HS-27A (cell line): ENCODE data around the gene C4B.
"Not testable (repeated sequence)": the region's sequence is repeated elsewhere in the genome, so short reads cannot be mapped to it uniquely, and the experiment has no call there.

Experiments used
- DNase-seq: peaks from one replicate; pipeline ENCODE4 v3.0.0-alpha.2; 2012; ENCODE audit warnings: low read depth, missing footprints

C4B gene

DNA sequence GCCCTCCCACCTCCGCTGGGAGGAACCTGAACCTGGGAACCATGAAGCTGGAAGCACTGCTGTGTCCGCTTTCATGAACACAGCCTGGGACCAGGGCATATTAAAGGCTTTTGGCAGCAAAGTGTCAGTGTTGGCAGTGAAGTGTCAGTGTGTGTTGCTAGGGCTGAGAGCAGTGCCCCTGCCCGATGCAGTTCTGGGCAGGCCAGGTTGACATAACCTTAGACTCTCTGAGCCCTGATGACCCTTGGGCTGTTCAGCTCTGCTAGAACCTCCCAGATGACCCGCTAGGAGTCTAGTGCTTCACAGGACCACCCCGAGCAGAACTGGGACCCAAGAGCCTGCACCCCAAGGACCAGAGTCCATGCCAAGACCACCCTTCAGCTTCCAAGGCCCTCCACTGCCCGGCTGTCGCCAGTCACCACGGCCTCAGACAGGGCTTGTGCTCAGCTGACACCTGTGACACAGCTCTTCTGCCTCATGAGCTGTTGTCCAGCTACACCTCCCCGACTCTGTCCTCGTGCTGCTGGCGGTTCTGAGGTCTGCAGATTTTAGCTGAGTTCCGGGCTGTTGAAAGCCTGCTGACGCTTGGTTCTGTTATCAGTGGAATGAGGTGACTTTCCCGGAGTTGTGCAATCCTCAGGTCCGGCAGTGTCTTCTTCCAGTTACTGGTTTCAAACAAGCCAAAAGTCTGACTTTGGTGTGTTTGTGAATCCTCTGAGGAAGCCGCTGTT lies 20.9 kb downstream of the C4B start:
- not testable (repeated sequence) for DNase-seq

DNA sequence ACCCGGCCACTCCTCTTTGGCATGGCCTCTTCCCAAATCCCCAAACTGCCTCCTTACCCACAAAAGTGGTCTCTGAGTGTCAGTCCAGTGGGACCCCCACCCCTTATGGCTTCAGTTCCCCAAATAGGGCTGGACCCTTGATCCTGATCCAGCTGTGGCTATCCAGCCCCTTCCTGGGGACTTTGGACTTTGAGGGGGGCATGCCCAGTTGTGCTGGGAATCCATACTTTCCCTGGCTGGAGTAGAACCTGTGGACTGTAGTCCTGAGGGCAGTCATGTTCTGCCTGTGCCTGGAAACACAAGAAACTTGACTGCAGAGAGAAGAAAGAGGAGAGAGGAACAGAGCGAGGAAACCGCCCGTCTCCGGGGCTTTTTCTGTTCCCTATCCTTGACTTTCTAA lies 22.5 kb downstream of the C4B start:
- not testable (repeated sequence) for DNase-seq

DNA sequence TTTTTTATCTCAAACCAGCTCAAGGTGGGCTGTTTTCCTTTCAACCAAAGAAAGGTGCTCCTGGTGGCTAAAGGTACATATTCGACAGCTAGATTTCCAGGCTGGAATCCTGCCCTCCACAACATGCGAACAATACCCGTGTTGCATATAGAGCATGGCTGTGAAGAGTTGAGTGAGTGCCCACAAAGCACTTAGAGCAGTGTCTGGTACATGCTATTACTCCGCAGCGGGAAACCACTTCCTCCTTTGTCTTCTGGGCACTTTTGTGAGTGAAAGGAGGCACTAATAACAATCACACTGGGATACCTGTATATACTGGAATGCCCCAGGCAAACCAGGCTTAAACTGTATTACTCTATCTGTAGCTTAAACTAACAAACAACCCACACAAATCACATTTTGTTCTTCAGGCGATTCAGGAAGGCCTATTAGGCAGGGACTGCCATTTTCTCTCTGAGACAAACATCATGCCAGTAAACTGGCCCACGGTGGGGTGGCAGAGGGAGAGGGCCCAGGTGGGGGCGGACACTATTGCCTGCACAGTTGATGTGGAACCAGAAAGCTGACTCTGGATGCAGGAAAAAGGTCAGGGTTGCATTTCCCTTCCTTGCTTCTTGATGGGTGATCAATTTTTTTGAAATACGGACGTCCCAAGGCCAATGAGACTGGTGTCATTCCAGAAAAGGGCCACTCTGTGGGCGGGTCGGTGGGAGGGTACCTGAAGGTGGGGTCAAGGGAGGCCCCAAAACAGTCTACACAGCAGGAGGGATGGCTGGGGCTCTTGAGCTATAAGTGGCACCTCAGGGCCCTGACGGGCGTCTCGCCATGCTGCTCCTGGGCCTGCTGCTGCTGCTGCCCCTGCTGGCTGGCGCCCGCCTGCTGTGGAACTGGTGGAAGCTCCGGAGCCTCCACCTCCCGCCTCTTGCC lies 23.3 kb downstream of the C4B start, which contains the start of gene CYP21A2:
Gene CYP21A2, plus strand, starts transcription at position 818 of the 927 bp plus-strand sequence. Its CDS starts 8 bp downstream, at position 826.
- DNase-seq, result not testable (repeated sequence)

DNA sequence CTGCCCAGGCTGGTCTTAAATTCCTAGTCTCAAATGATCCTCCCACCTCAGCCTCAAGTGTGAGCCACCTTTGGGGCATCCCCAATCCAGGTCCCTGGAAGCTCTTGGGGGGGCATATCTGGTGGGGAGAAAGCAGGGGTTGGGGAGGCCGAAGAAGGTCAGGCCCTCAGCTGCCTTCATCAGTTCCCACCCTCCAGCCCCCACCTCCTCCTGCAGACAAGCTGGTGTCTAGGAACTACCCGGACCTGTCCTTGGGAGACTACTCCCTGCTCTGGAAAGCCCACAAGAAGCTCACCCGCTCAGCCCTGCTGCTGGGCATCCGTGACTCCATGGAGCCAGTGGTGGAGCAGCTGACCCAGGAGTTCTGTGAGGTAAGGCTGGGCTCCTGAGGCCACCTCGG lies 24.3 kb downstream of the C4B start:
- not testable (repeated sequence) for DNase-seq

DNA sequence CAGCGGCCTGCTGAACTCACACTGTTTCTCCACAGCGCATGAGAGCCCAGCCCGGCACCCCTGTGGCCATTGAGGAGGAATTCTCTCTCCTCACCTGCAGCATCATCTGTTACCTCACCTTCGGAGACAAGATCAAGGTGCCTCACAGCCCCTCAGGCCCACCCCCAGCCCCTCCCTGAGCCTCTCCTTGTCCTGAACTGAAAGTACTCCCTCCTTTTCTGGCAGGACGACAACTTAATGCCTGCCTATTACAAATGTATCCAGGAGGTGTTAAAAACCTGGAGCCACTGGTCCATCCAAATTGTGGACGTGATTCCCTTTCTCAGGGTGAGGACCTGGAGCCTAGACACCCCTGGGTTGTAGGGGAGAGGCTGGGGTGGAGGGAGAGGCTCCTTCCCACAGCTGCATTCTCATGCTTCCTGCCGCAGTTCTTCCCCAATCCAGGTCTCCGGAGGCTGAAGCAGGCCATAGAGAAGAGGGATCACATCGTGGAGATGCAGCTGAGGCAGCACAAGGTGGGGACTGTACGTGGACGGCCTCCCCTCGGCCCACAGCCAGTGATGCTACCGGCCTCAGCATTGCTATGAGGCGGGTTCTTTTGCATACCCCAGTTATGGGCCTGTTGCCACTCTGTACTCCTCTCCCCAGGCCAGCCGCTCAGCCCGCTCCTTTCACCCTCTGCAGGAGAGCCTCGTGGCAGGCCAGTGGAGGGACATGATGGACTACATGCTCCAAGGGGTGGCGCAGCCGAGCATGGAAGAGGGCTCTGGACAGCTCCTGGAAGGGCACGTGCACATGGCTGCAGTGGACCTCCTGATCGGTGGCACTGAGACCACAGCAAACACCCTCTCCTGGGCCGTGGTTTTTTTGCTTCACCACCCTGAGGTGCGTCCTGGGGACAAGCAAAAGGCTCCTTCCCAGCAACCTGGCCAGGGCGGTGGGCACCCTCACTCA lies 25.0 kb downstream of the C4B start:
- DNase-seq, result not testable (repeated sequence)

DNA sequence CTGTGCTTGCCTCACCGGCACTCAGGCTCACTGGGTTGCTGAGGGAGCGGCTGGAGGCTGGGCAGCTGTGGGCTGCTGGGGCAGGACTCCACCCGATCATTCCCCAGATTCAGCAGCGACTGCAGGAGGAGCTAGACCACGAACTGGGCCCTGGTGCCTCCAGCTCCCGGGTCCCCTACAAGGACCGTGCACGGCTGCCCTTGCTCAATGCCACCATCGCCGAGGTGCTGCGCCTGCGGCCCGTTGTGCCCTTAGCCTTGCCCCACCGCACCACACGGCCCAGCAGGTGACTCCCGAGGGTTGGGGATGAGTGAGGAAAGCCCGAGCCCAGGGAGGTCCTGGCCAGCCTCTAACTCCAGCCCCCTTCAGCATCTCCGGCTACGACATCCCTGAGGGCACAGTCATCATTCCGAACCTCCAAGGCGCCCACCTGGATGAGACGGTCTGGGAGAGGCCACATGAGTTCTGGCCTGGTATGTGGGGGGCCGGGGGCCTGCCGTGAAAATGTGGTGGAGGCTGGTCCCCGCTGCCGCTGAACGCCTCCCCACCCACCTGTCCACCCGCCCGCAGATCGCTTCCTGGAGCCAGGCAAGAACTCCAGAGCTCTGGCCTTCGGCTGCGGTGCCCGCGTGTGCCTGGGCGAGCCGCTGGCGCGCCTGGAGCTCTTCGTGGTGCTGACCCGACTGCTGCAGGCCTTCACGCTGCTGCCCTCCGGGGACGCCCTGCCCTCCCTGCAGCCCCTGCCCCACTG lies 25.9 kb downstream of the C4B start:
- DNase-seq, result not testable (repeated sequence)

DNA sequence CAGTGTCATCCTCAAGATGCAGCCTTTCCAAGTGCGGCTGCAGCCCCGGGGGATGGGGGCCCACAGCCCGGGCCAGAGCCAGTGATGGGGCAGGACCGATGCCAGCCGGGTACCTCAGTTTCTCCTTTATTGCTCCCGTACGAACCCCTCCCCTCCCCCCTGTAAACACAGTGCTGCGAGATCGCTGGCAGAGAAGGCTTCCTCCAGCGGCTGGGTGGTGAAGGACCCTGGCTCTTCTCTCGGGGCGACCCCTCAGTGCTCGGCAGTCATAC lies 26.4 kb downstream of the C4B start:
- DNase-seq, result not testable (repeated sequence)

DNA sequence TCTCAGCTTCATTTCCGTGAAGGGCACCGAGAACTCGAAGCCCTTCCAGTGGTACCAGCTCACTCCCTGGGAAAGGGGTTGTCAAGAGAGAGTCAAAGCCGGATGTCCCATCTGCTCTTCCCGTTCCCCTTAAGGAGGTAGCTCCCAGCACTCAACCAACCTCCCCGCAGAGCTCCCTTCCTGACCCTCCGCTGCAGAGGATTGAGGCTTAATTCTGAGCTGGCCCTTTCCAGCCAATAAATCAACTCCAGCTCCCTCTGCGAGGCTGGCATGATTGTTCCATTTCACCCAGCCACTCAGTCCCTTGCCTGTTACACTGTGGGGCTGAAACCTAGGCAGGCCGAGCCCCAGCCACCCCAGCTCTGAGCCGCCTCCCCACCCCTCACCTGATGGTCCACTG lies 26.8 kb downstream of the C4B start:
- not testable (repeated sequence) for DNase-seq

DNA sequence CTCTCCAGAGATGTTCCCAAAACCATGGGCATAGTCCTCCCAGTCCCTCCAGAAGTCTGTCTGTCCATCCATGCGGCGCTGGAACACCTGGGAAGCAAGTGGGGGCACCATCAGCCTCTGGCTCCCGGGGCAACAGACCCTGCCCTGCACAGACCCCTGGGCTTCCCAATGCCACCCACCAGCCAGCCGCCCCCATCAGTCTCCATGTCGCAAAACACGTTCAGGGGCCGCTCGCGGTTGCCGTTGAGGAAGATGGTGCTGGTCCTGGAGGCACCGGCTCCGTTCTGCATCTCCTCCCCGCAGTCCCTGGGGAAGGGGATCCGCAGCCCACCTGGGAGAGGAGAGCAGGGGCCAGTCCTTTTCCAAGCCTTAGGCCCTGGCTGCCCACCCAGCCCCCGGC lies 27.7 kb downstream of the C4B start:
- not testable (repeated sequence) for DNase-seq

DNA sequence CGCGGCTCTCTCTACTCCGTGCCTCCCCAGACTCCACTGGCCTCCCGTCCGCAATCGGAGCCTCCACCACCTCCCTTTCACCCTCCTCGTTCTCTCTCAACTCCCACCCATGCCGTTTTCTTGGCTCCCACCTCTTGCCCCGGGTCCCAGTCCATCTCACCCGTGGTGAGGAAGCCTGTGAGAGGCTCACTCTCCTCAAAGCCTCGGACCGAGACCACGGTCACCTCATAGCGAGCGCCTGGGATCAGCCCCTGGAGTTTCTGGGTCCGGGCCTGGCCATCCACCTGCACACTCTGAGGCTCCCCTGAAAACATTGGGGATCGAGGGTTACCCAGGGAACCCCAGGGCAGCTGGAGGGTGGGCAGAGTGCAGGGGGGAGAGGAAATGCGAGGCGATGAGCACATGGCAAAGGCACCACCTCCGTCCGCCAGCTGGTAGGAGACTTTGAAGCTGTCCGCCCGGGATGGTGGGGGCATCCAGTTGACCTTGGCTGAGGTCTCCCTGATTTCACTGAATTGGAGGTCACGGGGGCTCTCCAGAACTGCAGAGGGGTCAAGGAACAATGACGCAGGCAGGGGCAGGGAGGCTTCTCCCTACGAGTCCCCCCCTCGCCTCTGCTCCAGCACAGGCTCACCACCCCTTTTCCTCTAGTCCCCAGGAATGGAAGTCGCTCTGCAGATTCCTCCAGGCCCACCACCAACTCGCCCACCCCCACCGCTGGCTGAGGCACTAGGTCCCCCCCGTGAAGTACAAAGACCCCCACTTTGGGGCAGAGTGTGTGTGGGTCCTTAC lies 29.2 kb downstream of the C4B start:
- not testable (repeated sequence) for DNase-seq

DNA sequence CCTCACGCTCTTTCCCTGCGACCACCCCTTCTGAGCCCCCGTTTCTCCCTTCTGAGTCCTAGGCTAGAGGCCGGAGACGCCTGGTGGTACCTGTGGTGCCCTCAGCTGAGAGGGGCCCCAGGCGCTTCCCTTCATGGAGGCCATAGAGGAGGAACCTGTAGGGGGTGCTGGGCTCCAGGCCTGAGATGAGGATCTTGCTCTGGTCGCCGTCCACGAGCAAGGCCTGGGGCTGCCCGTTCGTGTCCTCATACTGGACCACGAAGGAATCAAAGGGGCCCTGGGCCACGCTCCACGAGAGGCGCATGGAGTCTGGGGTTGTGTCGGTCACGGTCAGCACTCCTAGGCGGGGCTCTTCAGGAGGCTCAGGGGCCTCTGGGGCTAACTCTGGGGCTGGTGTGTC lies 30.3 kb downstream of the C4B start:
- not testable (repeated sequence) for DNase-seq

DNA sequence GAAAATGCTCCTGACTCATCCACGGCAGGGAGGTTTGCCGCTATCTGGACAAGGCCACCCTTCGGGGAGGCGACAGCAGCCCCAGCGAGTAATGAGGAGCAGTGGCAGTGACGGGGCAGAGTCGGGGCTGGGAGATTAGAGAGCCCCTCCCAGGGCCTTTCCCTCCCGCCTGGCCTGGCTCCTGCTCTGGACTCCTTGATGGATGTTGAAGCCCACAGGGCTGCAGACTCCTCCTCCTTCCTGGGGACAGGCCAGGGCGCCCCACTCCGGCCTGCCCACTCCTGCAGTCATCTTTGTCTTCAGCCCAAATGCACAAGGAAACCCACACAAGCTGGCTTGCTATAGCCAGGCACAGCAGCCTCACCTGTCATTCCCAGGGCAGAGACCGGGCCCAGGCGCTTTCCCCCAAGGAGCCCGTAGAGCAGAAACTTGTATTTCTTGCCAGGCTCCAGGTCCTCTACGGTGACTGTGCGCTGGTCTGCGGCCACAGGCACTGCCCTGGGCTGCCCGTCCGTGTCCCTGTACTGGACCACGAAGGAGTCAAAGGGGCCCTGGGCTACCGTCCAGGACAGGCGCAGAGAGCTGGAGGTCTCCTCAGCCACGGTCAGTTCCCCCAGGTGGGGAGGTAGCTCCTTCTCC lies 31.3 kb downstream of the C4B start:
- no peak for DNase-seq

DNA sequence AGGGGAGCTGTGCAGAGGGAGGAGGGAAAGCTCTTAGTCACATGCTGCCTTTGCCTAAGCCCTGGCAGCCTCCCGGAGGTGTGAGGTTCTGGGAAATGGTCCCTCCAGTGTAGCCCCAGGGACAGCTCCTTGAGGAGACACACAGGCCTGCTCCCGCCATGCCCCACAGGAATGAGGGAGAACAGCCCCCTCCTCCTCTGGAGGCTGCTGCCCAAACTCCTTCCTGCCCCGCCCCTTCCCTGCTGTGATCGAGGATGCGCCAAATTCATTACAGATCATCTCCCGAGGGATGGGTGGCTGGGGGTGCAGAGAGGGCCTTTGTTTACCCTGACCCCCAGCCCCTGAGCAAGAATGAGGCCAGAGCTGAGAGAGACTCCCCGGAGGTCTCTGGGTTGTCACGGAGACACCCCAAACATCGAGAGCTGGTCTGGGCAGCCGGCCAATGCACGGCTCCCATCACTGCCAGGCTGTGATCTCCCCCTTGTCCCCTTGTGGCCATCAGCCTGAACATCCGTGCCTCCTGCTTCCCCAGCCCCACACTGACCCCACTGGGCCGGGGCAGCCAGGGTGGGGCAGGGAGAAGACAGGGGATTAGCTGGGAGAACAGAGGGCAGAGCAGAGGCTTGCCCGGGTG lies 32.0 kb downstream of the C4B start:
- no peak for DNase-seq

DNA sequence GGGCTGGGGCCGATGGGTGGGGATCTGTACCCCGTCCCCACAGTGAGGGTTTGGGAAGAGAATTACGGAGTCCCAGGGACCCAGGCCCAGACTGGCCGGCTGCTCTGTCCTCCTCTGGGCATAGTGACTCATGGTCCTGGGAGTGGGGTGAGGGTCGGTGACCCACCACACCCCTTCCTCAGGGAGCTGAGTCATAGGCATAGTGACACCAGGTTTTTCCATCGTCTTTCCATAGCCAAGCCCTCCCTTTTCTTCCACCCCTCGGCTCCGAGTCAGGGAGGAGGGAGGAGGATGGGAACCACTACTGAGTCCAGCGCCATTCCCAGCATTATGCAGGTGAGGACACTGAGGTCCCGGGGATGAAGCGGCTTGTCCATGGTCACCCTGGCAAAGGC lies 32.5 kb downstream of the C4B start:
- DNase-seq, result no peak

DNA sequence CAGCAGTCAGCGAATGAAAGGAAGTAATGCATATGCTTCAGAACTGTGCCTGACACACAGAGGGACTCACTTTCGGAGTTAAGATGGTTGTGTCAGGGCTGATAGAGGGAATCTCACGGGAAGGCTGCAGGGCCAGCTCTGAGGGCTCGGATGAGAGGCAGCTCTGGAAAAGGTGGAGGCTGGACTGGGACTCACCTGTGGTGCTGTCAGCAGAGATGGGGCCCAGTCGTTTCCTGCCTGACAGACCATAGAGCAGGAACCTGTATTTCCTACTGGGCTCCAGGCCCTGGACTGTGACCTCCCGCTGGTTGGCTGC lies 32.9 kb downstream of the C4B start:
- DNase-seq, result no peak

DNA sequence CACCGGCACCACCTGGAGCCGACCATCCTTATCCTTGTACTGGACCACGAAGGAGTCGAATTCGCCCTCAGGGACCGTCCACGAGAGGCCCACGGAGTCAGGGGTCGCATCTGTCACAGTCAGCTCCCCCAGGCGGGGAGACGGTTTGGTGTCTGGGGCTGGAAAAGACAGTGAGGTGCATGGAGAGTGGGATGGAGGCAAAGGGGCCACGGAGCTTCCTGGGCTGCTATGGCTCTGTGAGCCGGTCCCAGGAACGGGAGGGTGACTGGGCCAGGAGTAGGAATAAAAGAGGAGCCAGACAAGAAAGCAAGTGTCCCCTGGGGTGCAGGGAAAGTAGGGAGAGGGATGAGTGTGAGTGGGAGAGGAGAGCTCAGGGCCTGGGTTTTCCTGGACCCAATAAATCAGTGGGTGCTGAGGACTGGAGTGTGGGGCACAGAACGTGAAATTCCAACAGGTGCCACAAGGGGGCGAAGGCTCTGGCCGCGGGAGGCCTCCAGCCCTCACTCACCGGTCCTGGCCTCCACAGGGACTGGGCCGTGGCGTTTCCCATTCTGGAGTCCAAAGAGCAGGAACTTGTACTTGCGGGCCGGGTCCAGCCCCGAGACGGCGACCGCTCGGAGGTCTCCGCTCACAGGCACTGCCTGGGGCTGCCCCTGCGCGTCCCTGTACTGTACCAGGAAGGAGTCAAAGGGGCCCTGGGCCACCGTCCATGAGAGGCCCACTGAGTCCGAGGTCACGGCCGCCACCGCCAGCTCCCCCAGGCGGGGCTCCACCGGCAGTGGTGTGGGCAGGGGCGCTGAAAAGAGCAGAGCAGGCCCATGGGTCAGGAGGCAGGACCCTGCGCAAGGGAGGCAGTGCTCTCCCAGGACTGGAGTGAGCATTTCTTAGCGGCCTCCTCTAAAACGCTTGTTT lies 33.5 kb downstream of the C4B start:
- no peak for DNase-seq

DNA sequence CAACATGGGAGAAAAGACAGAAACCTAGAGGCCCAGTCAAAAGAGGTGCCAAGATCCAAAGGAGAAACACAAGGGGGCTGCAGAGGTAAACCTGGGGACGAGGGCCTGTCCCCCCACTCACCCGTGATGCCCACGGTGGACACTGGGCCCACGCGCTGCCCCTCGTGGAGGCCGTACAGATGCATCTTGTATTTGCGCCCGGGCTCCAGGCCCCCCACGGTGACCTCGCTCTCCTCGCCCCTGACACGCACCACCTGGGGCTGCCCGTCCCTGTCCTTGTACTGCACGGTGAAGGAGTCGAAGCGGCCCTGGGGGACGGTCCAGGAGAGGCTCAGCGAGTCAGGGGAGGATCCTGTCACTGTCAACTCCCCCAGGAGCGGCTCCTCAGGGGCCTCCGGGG lies 34.6 kb downstream of the C4B start:
- not testable (repeated sequence) for DNase-seq

DNA sequence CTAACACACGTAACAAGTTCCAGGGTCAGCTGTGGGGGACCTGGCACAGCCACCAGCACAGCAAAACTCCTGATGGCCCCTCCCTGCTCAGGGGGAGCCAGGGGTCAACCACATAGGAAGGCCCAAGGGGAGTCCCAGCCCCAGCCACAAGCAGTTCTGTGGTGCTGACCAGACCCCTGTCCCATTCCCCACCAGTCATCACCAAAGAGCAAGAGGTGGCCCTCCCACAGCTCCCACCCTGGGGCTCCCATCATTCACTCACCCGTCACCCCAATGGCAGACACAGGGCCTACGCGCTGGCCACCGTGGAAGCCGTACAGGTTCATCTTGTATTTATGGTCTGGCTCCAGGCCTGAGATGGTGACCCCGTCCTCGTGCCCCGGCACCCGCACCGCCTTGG lies 35.1 kb downstream of the C4B start:
- DNase-seq, result not testable (repeated sequence)

DNA sequence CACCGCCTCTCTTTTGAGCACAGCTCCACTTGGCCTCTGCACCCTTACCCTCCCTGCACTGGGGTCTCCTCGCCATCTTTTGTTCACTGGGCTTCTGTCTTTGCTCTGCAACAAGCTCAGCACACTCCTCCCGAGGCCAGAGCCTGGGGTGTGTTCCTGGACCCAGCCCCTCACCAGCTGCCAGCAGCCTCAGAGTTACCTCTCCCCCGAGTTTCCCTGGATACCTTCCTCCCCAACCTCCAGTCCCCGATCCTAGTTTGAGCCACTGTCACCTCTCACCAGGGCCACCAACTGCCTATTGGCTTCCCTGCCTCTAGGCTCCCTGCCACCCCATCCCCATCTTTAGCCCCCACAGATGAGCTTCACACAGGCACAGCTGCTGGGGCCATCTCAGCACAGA lies 36.0 kb downstream of the C4B start:
- no peak for DNase-seq
